ENCODE results near the gene RBM39. TPM values are rescaled to one million over a fixed set of nuclear protein-coding genes. Genes with fewer than 3 reads are reported as not detected.

The RBM39 gene
- total and polyA plus RNA-seq, 10 of the 15 experiments (the other 5 are each of a cell fraction or from before 2014, with no cell fraction given): 135 to 280 (median 217) TPM

DNA sequence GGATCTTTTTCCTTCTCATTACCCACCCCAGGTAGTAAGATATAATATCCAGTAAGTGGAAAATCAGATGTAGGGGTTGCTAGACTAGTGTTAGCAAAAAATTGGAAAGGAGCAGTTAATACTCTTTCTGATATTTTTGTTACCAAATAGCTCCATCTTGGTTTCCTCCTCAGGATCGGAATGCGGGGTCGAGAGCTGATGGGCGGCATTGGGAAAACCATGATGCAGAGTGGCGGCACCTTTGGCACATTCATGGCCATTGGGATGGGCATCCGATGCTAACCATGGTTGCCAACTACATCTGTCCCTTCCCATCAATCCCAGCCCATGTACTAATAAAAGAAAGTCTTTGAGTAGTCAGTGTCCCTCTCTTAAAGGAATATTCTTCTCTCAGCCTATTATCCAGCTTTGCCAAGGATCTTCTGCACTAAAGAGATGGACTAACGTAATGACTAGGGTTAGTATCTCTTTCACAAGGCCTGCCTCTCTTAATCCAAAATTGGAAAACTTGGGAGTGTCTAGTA, 41.4 kb downstream of the RBM39 start:
- intact Hi-C loops (cut with micrococcal nuclease; ENCODE audit: unreplicated experiment): no loop called here
- 90% methylated on average over 7 of the region's 7 CpGs for WGBS (ENCODE audit: insufficient coverage, insufficient replicate concordance, low lambda C conversion rate, missing lambda C conversion rate)
- no peak overlapping the region for H2AFZ ChIP-seq (ENCODE audit: control insufficient read depth, low read depth, low read length)

DNA sequence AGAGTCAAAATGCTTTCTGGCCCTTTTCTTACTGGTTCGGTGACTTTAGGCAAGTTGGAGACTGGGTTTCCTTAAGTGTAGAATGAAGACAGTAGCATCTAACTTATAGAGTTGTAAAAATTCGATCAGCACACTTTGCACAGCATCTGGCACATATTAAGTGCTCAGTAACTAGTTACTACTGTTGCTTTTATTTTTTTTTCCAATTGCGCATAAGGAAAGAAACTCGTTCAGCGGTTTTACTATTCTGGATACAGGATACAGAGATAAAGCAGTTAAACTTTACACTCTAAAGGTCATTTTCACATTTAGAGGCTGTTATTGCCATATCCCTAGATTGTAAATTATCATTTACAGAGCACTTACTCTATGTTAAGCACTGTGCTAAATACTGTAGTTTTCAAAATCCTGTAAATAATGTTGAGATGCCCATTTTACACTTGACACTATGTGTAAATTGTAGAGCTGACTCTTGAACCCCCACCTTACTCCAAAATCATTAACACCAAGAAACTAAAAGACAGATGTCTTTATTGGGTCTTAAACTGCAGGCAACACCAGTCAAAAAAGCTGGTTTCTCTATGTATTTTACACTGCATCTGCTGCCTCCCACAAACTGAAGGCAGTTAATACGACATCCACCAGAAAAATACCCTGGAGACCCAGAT, 42.0 kb downstream of the RBM39 start:
- intact Hi-C loops (cut with micrococcal nuclease; ENCODE audit: unreplicated experiment): loop anchor here (2.0 to 5.0 kb wide), 2 partner anchors 98 to 237 kb away; no protein-coding TSS in a partner anchor

More for the DNA sequence above, 41.4 kb downstream of the RBM39 start:
- POLR2A ChIA-PET: interaction anchor here (3.1 to 3.6 kb wide), 2 partner anchors 11 to 42 kb away, joined by 10 to 20 read pairs; partner anchors contain the start of gene RBM39
- Histone ChIP-seq H3K36me3 (ENCODE audit: control insufficient read depth in 2 of 2, insufficient read depth in 2 of 2, low read length in 1 of 2) (peaks cover 4 to 36% of the 10 kb centered on the region in 2 experiments), H3K27me3 (replicated peaks in 1 of 2; ENCODE audit: control insufficient read depth in 2 of 2, insufficient read depth in 2 of 2, low read length in 1 of 2) (no peaks in the 10 kb centered on the region), H3K4me3 (peak overlapping the region; percentile 71), H3K27ac (ENCODE audit: control insufficient read depth, insufficient read depth) (no peak overlapping the region), H3K4me1 (ENCODE audit: control insufficient read depth, insufficient read depth, low read length) (peaks cover 11% of the 10 kb centered on the region; the same call in 1 of the 2 replicates), H3K79me2 (ENCODE audit: control insufficient read depth, insufficient read depth, low read length) (peaks cover 27% of the 10 kb centered on the region), H4K20me1 (ENCODE audit: control insufficient read depth, insufficient read depth) (no peaks in the 10 kb centered on the region; the same call in 1 of the 2 replicates), H3K4me2 (ENCODE audit: control insufficient read depth, insufficient read depth) (peak overlapping the region; percentile 94), H3K9ac (ENCODE audit: control insufficient read depth, insufficient read depth, low read length) (no peak overlapping the region), H3K9me3 (replicated peaks; ENCODE audit: control insufficient read depth, insufficient read depth, low read length) (no peaks in the 10 kb centered on the region)
- SMC1A ChIA-PET (ENCODE audit: uncharacterized antibody, unreplicated experiment): interaction anchor here (0.9 to 1.2 kb wide), 4 partner anchors 10 to 42 kb away, joined by 3 to 4 read pairs (median 4); no protein-coding TSS in a partner anchor
- CTCF ChIA-PET: interaction anchor here (1.2 to 1.6 kb wide), 5 partner anchors 12 to 160 kb away, joined by 3 to 4 read pairs (median 3); partner anchors contain the start of gene RBM39
- TF ChIP-seq POU2F2 (IDR thresholded peaks at IDR 0.05; ENCODE audit: borderline replicate concordance, low read depth, low read length) (no peak; the same call in 2 of the 3 replicates), CEBPB (IDR thresholded peaks at IDR 0.05; ENCODE audit: borderline replicate concordance in 1 of 2, low read depth in 2 of 2, low read length in 2 of 2) (no peak), SMAD5 (IDR thresholded peaks at IDR 0.05; ENCODE audit: low read depth) (0 out of 2 replicates have a peak, but pooled peaks have one; percentile 51), PML (IDR thresholded peaks at IDR 0.05; ENCODE audit: low read length) (peak; percentile 13; the same call in 1 of the 2 replicates), POLR2AphosphoS2 (IDR thresholded peaks at IDR 0.05; ENCODE audit: low read depth, low read length) (peak; percentile 66)
- FAIRE-seq (no peak), ATAC-seq (no peak), DNase-seq (ENCODE audit: low read depth, low spot score) (no peak)
- in situ Hi-C loops (cut with MboI): no loop called here
- RAD21 ChIA-PET (ENCODE audit: unreplicated experiment): interaction anchor here (1.5 to 2.3 kb wide), 2 partner anchors 39 to 82 kb away, joined by 3 to 6 read pairs; no protein-coding TSS in a partner anchor
- BruUV-seq (replicated peaks): no TSS peak

More for the DNA sequence above, 42.0 kb downstream of the RBM39 start:
- DNase-seq (ENCODE audit: low read depth, low spot score) (no peak), ATAC-seq (no peak), FAIRE-seq (no peak)
- H2AFZ ChIP-seq (ENCODE audit: control insufficient read depth, low read depth, low read length): peak overlapping the region; percentile 97
- WGBS (ENCODE audit: insufficient coverage, insufficient replicate concordance, low lambda C conversion rate, missing lambda C conversion rate): 2% methylated on average over 6 of the region's 6 CpGs
- H3K4me3 ChIP-seq: peak overlapping the region; percentile 71
- peak overlapping the region; percentile 94 for H3K4me2 ChIP-seq (ENCODE audit: control insufficient read depth, insufficient read depth)
- TF ChIP-seq ZSCAN29 (IDR thresholded peaks at IDR 0.05) (no peak), SMAD5 (IDR thresholded peaks at IDR 0.05; ENCODE audit: low read depth) (no peak)
- TF ChIP-seq, protein P1, sequence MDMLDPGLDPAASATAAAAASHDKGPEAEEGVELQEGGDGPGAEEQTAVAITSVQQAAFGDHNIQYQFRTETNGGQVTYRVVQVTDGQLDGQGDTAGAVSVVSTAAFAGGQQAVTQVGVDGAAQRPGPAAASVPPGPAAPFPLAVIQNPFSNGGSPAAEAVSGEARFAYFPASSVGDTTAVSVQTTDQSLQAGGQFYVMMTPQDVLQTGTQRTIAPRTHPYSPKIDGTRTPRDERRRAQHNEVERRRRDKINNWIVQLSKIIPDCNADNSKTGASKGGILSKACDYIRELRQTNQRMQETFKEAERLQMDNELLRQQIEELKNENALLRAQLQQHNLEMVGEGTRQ (IDR thresholded peaks at IDR 0.05; ENCODE audit: borderline replicate concordance, low read depth, low read length): no peak
- peaks cover 27% of the 10 kb centered on the region for H3K79me2 ChIP-seq (ENCODE audit: control insufficient read depth, insufficient read depth, low read length)
- SMC1A ChIA-PET (ENCODE audit: uncharacterized antibody, unreplicated experiment): interaction anchor here (1.0 to 1.2 kb wide), 3 partner anchors 10 to 43 kb away, joined by 3 to 4 read pairs (median 4); no protein-coding TSS in a partner anchor
- POLR2A ChIA-PET: interaction anchor here (2.0 to 3.6 kb wide), 3 partner anchors 12 to 43 kb away, joined by 4 to 20 read pairs (median 10); partner anchors contain the start of gene RBM39
- peak overlapping the region; percentile 87 for H3K27ac ChIP-seq (ENCODE audit: control insufficient read depth, insufficient read depth)
- peaks cover 4 to 31% of the 10 kb centered on the region in 2 experiments for H3K36me3 ChIP-seq (ENCODE audit: control insufficient read depth in 2 of 2, insufficient read depth in 2 of 2, low read length in 1 of 2)
- RAD21 ChIA-PET (ENCODE audit: unreplicated experiment): interaction anchor here (1.2 to 1.5 kb wide), 2 partner anchors 36 to 40 kb away, joined by 3 to 4 read pairs; no protein-coding TSS in a partner anchor
- H3K9me3 ChIP-seq (replicated peaks; ENCODE audit: control insufficient read depth, insufficient read depth, low read length): no peaks in the 10 kb centered on the region
- no peaks in the 10 kb centered on the region; the same call in 1 of the 2 replicates for H4K20me1 ChIP-seq (ENCODE audit: control insufficient read depth, insufficient read depth)
- CTCF ChIA-PET: interaction anchor here (1.1 to 1.6 kb wide), 8 partner anchors 9 to 159 kb away, joined by 3 to 4 read pairs (median 3); partner anchors contain the start of gene RBM39
- in situ Hi-C loops (cut with MboI): no loop called here
- peak overlapping the region; percentile 96 for H3K9ac ChIP-seq (ENCODE audit: control insufficient read depth, insufficient read depth, low read length)
- BruUV-seq (replicated peaks): no TSS peak
- no peaks in the 10 kb centered on the region for H3K27me3 ChIP-seq (replicated peaks in 1 of 2; ENCODE audit: control insufficient read depth in 2 of 2, insufficient read depth in 2 of 2, low read length in 1 of 2)
- peaks cover 11% of the 10 kb centered on the region; the same call in 1 of the 2 replicates for H3K4me1 ChIP-seq (ENCODE audit: control insufficient read depth, insufficient read depth, low read length)

Data from GM12878 (cell line).